ENCODE data around the gene PLEKHN1. TPM values are rescaled to one million over a fixed set of nuclear protein-coding genes. Genes with fewer than 3 reads are reported as not detected.
A peak's percentile ranks its signal among the peaks of the same experiment; 100 is the strongest.

PLEKHN1 gene
- total RNA-seq, 2 experiments from 2014 or later: not detected

GRCh38 chr1:923131-923990 is 42.9 kb upstream of the PLEKHN1 start, which contains the start of gene SAMD11:
Gene SAMD11 (plus strand): TSS chr1:923923. CDS start chr1:924432, 509 bp downstream.
- Histone ChIP-seq H3K9me2 (ENCODE audit: insufficient read depth, low read length) (no peaks in the 10 kb centered on the region), H3K4me1 (ENCODE audit: insufficient read depth, low read length, poor library complexity, severe bottlenecking) (peaks cover 31% of the 10 kb centered on the region), H3K36me3 (ENCODE audit: insufficient read depth, low read length) (no peaks in the 10 kb centered on the region), H4K20me1 (ENCODE audit: insufficient read depth, low read length) (no peaks in the 10 kb centered on the region), H3K4me3 (ENCODE audit: low read depth, low read length, poor library complexity, severe bottlenecking) (peak within 1 kb of the TSS; percentile 59), H3K9me3 (ENCODE audit: low read length) (no peaks in the 10 kb centered on the region), H2AFZ (ENCODE audit: low read length) (no peak within 1 kb of the TSS), H3K79me2 (ENCODE audit: insufficient read depth, low read depth, low read length) (no peaks in the 10 kb centered on the region), H3K27ac (ENCODE audit: low read depth, low read length, poor library complexity, severe bottlenecking) (no peak within 1 kb of the TSS), H3K4me2 (ENCODE audit: low read length) (peak within 1 kb of the TSS; percentile 68)
- no TSS peak for BruUV-seq (replicated peaks)
- peak; percentile 83 for DNase-seq (ENCODE audit: low spot score)
- CTCF ChIA-PET (ENCODE audit: unreplicated experiment): no interaction called here
- POLR2A ChIA-PET: no interaction called here
- TF ChIP-seq EZH2phosphoT487 (IDR thresholded peaks at IDR 0.05; ENCODE audit: borderline replicate concordance, low read depth, low read length) (no peak), CTCF (conservative IDR thresholded peaks at IDR 0.05; ENCODE audit: low read length) (no peak)
- intact Hi-C loops (cut with micrococcal nuclease; ENCODE audit: unreplicated experiment): no loop called here

- POLR2A ChIA-PET: no interaction called here
- CTCF ChIA-PET (ENCODE audit: unreplicated experiment): no interaction called here
- Histone ChIP-seq H3K9me3 (ENCODE audit: low read length) (no peaks in the 10 kb centered on the region), H4K20me1 (ENCODE audit: insufficient read depth, low read length) (no peaks in the 10 kb centered on the region), H2AFZ (ENCODE audit: low read length) (no peak overlapping the region), H3K4me1 (ENCODE audit: insufficient read depth, low read length, poor library complexity, severe bottlenecking) (peaks cover 31% of the 10 kb centered on the region), H3K9me2 (ENCODE audit: insufficient read depth, low read length) (no peaks in the 10 kb centered on the region), H3K4me2 (ENCODE audit: low read length) (peak overlapping the region; percentile 68), H3K27ac (ENCODE audit: low read depth, low read length, poor library complexity, severe bottlenecking) (no peak overlapping the region), H3K36me3 (ENCODE audit: insufficient read depth, low read length) (no peaks in the 10 kb centered on the region), H3K79me2 (ENCODE audit: insufficient read depth, low read depth, low read length) (no peaks in the 10 kb centered on the region), H3K4me3 (ENCODE audit: low read depth, low read length, poor library complexity, severe bottlenecking) (peak overlapping the region; percentile 59)
- DNase-seq (ENCODE audit: low spot score): no peak
- intact Hi-C loops (cut with micrococcal nuclease; ENCODE audit: unreplicated experiment): no loop called here
- no peak for TF ChIP-seq CTCF (conservative IDR thresholded peaks at IDR 0.05; ENCODE audit: low read length)
- BruUV-seq (replicated peaks): no TSS peak
Observed at GRCh38 chr1:923991-924655, 42.2 kb upstream of the PLEKHN1 start.
